ENCODE measurements around the gene PPP1R1C. TPM values are rescaled to one million over a fixed set of nuclear protein-coding genes. Genes with fewer than 3 reads are reported as not detected.

Gene PPP1R1C
- total RNA-seq, 1 donor = 0.36 TPM

GRCh38 chr2:182043861-182044260, 58.2 kb downstream of the PPP1R1C start:
- Histone ChIP-seq H3K4me2 (ENCODE audit: insufficient read depth, low read length) (no peak overlapping the region), H2AFZ (ENCODE audit: low read length) (no peak overlapping the region), H3K79me2 (ENCODE audit: insufficient read depth, low read length) (no peaks in the 10 kb centered on the region), H3K27ac (ENCODE audit: low read depth, low read length) (no peak overlapping the region), H3K27me3 (ENCODE audit: insufficient read depth, low read length) (no peaks in the 10 kb centered on the region), H3K9me3 (ENCODE audit: low read depth, low read length) (no peaks in the 10 kb centered on the region), H3K36me3 (ENCODE audit: insufficient read depth, low read length) (no peaks in the 10 kb centered on the region), H3K4me1 (ENCODE audit: insufficient read depth, low read length) (peaks cover 13% of the 10 kb centered on the region), H4K20me1 (ENCODE audit: insufficient read depth, low read length) (no peaks in the 10 kb centered on the region), H3K4me3 (ENCODE audit: insufficient read depth, low read length) (no peak overlapping the region)
- no peak for DNase-seq (ENCODE audit: insufficient read length, low spot score, missing footprints)
- TF ChIP-seq CTCF (IDR thresholded peaks at IDR 0.05; ENCODE audit: extremely low read depth, low read depth, low read length) = no peak

- TF ChIP-seq CTCF (IDR thresholded peaks at IDR 0.05; ENCODE audit: extremely low read depth, low read depth, low read length) = no peak
- no peak for DNase-seq (ENCODE audit: insufficient read length, low spot score, missing footprints)
- H3K79me2 ChIP-seq (ENCODE audit: insufficient read depth, low read length) = no peaks in the 10 kb centered on the region
Observed at GRCh38 chr2:182047544-182047943, 61.9 kb downstream of the PPP1R1C start.

GRCh38 chr2:182048088-182048487, 62.4 kb downstream of the PPP1R1C start:
- Histone ChIP-seq H3K27me3 (ENCODE audit: insufficient read depth, low read length) (no peaks in the 10 kb centered on the region), H3K79me2 (ENCODE audit: insufficient read depth, low read length) (no peaks in the 10 kb centered on the region), H3K4me2 (ENCODE audit: insufficient read depth, low read length) (no peak overlapping the region), H3K4me1 (ENCODE audit: insufficient read depth, low read length) (peaks cover 10% of the 10 kb centered on the region), H3K27ac (ENCODE audit: low read depth, low read length) (no peak overlapping the region), H2AFZ (ENCODE audit: low read length) (peak overlapping the region; percentile 43), H4K20me1 (ENCODE audit: insufficient read depth, low read length) (no peaks in the 10 kb centered on the region), H3K4me3 (ENCODE audit: insufficient read depth, low read length) (no peak overlapping the region), H3K36me3 (ENCODE audit: insufficient read depth, low read length) (no peaks in the 10 kb centered on the region), H3K9me3 (ENCODE audit: low read depth, low read length) (no peaks in the 10 kb centered on the region)
- no peak for TF ChIP-seq CTCF (IDR thresholded peaks at IDR 0.05; ENCODE audit: extremely low read depth, low read depth, low read length)
- DNase-seq (ENCODE audit: insufficient read length, low spot score, missing footprints) = no peak

More at GRCh38 chr2:182047544-182047943, 61.9 kb downstream of the PPP1R1C start:
- Histone ChIP-seq H3K9me3 (ENCODE audit: low read depth, low read length) (no peaks in the 10 kb centered on the region), H4K20me1 (ENCODE audit: insufficient read depth, low read length) (no peaks in the 10 kb centered on the region), H3K36me3 (ENCODE audit: insufficient read depth, low read length) (no peaks in the 10 kb centered on the region), H3K4me2 (ENCODE audit: insufficient read depth, low read length) (no peak overlapping the region), H2AFZ (ENCODE audit: low read length) (no peak overlapping the region), H3K27ac (ENCODE audit: low read depth, low read length) (no peak overlapping the region), H3K4me3 (ENCODE audit: insufficient read depth, low read length) (no peak overlapping the region), H3K4me1 (ENCODE audit: insufficient read depth, low read length) (peaks cover 10% of the 10 kb centered on the region), H3K27me3 (ENCODE audit: insufficient read depth, low read length) (no peaks in the 10 kb centered on the region)

GRCh38 chr2:182048621-182049020, 63.0 kb downstream of the PPP1R1C start:
- H3K27ac ChIP-seq (ENCODE audit: low read depth, low read length) = no peak overlapping the region
- H3K9me3 ChIP-seq (ENCODE audit: low read depth, low read length) = no peaks in the 10 kb centered on the region
- no peaks in the 10 kb centered on the region for H3K79me2 ChIP-seq (ENCODE audit: insufficient read depth, low read length)
- H2AFZ ChIP-seq (ENCODE audit: low read length) = no peak overlapping the region
- H3K36me3 ChIP-seq (ENCODE audit: insufficient read depth, low read length) = no peaks in the 10 kb centered on the region
- no peak for DNase-seq (ENCODE audit: insufficient read length, low spot score, missing footprints)
- H4K20me1 ChIP-seq (ENCODE audit: insufficient read depth, low read length) = no peaks in the 10 kb centered on the region
- no peaks in the 10 kb centered on the region for H3K27me3 ChIP-seq (ENCODE audit: insufficient read depth, low read length)
- TF ChIP-seq CTCF (IDR thresholded peaks at IDR 0.05; ENCODE audit: extremely low read depth, low read depth, low read length) = no peak
- peaks cover 10% of the 10 kb centered on the region for H3K4me1 ChIP-seq (ENCODE audit: insufficient read depth, low read length)
- H3K4me2 ChIP-seq (ENCODE audit: insufficient read depth, low read length) = no peak overlapping the region
- H3K4me3 ChIP-seq (ENCODE audit: insufficient read depth, low read length) = no peak overlapping the region
